Measurements from ENCODE around the gene MYRIP.

The MYRIP gene

GRCh38 chr3:40088527-40089170 is 279.2 kb downstream of the MYRIP start:
- Mint-ChIP-seq H3K4me1 (peaks cover 8% of the 10 kb centered on the region), H3K9me3 (peaks cover 2% of the 10 kb centered on the region), H3K27ac (no peak overlapping the region), H3K36me3 (ENCODE audit: low read depth) (no peaks in the 10 kb centered on the region), H3K27me3 (ENCODE audit: low read depth) (peaks cover 3% of the 10 kb centered on the region), H3K4me3 (no peak overlapping the region)
- TF ChIP-seq CTCF (IDR thresholded peaks at IDR 0.05; ENCODE audit: unreplicated experiment in 3 of 3) = no peak

GRCh38 chr3:40096661-40097111 is 287.3 kb downstream of the MYRIP start:
- Mint-ChIP-seq H3K27me3 (ENCODE audit: low read depth) (peaks cover 3% of the 10 kb centered on the region), H3K4me3 (no peak overlapping the region), H3K4me1 (peaks cover 5% of the 10 kb centered on the region), H3K9me3 (peaks cover 8% of the 10 kb centered on the region), H3K36me3 (ENCODE audit: low read depth) (no peaks in the 10 kb centered on the region), H3K27ac (no peak overlapping the region)
- TF ChIP-seq CTCF (IDR thresholded peaks at IDR 0.05; ENCODE audit: unreplicated experiment in 3 of 3) = no peak

GRCh38 chr3:40097131-40098117 is 288.0 kb downstream of the MYRIP start:
- no peaks in the 10 kb centered on the region for H3K36me3 Mint-ChIP-seq (ENCODE audit: low read depth)
- H3K4me3 Mint-ChIP-seq = no peak overlapping the region
- peaks cover 9% of the 10 kb centered on the region for H3K9me3 Mint-ChIP-seq
- no peak overlapping the region for H3K27ac Mint-ChIP-seq
- peaks cover 3% of the 10 kb centered on the region for H3K27me3 Mint-ChIP-seq (ENCODE audit: low read depth)
- H3K4me1 Mint-ChIP-seq = peaks cover 5% of the 10 kb centered on the region
- no peak for TF ChIP-seq CTCF (IDR thresholded peaks at IDR 0.05; ENCODE audit: unreplicated experiment in 3 of 3)

- peaks cover 3% of the 10 kb centered on the region for H3K27me3 Mint-ChIP-seq (ENCODE audit: low read depth)
- no peak overlapping the region for H3K27ac Mint-ChIP-seq
- no peak for TF ChIP-seq CTCF (IDR thresholded peaks at IDR 0.05; ENCODE audit: unreplicated experiment in 3 of 3)
- H3K9me3 Mint-ChIP-seq = peaks cover 9% of the 10 kb centered on the region
- H3K36me3 Mint-ChIP-seq (ENCODE audit: low read depth) = no peaks in the 10 kb centered on the region
- peaks cover 5% of the 10 kb centered on the region for H3K4me1 Mint-ChIP-seq
- no peak overlapping the region for H3K4me3 Mint-ChIP-seq
Measured at GRCh38 chr3:40098261-40098759, 288.9 kb downstream of the MYRIP start.

GRCh38 chr3:40099871-40100270 is 290.5 kb downstream of the MYRIP start:
- Mint-ChIP-seq H3K9me3 (peaks cover 9% of the 10 kb centered on the region), H3K4me1 (peaks cover 5% of the 10 kb centered on the region), H3K27me3 (ENCODE audit: low read depth) (peaks cover 3% of the 10 kb centered on the region), H3K36me3 (ENCODE audit: low read depth) (no peaks in the 10 kb centered on the region), H3K27ac (no peak overlapping the region), H3K4me3 (no peak overlapping the region)
- TF ChIP-seq CTCF (IDR thresholded peaks at IDR 0.05; ENCODE audit: unreplicated experiment in 3 of 3) = no peak
